OCI-LY7 (cell line): Measurements from ENCODE around the gene CBFA2T2.

Experiments used
- EZH2phosphoT487 ChIP-seq: fragments of 200-600 bp; sonication (generic); IDR thresholded peaks from 2 replicates; pipeline ENCODE4 v1.6.1; 2018; ENCODE audit warnings: low read depth, borderline replicate concordance, mild to moderate bottlenecking, mixed run types, antibody characterized with exemption, low read length, moderate library complexity, mixed read lengths
- TF ChIP-seq, protein P1 (sequence below): fragments of 200-600 bp; sonication (generic); conservative IDR thresholded peaks from 2 replicates; pipeline ENCODE4 v1.5.1; 2014; ENCODE audit warnings: mild to moderate bottlenecking, antibody characterized with exemption, low read length, moderate library complexity, mixed read lengths

- TF ChIP-seq, protein P1, sequence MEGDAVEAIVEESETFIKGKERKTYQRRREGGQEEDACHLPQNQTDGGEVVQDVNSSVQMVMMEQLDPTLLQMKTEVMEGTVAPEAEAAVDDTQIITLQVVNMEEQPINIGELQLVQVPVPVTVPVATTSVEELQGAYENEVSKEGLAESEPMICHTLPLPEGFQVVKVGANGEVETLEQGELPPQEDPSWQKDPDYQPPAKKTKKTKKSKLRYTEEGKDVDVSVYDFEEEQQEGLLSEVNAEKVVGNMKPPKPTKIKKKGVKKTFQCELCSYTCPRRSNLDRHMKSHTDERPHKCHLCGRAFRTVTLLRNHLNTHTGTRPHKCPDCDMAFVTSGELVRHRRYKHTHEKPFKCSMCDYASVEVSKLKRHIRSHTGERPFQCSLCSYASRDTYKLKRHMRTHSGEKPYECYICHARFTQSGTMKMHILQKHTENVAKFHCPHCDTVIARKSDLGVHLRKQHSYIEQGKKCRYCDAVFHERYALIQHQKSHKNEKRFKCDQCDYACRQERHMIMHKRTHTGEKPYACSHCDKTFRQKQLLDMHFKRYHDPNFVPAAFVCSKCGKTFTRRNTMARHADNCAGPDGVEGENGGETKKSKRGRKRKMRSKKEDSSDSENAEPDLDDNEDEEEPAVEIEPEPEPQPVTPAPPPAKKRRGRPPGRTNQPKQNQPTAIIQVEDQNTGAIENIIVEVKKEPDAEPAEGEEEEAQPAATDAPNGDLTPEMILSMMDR = peak; percentile 34; the same call in 1 of the 2 replicates
- TF ChIP-seq EZH2phosphoT487 = no peak
These were observed 110.5 kb downstream of the CBFA2T2 start for GRCh38 chr20:33600414-33600813.
